ENCODE results near the gene TMEM183A. TPM values are rescaled to one million over a fixed set of nuclear protein-coding genes. Genes with fewer than 3 reads are reported as not detected.

The TMEM183A gene, protein sequence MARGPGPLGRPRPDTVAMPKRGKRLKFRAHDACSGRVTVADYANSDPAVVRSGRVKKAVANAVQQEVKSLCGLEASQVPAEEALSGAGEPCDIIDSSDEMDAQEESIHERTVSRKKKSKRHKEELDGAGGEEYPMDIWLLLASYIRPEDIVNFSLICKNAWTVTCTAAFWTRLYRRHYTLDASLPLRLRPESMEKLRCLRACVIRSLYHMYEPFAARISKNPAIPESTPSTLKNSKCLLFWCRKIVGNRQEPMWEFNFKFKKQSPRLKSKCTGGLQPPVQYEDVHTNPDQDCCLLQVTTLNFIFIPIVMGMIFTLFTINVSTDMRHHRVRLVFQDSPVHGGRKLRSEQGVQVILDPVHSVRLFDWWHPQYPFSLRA
- polyA plus RNA-seq (ENCODE audit: insufficient read length in 4 of 4) = 10 to 100 TPM; 73.5 to 81.9 (median 74.5) TPM

- peak; percentile 95 to 97 (median 96) for DNase-seq (ENCODE audit: low read depth in 4 of 4, low spot score in 3 of 4)
These were observed at the start of gene TMEM183A for GRCh38 chr1:203006948-203007871. TMEM183A (plus strand) TSS chr1:203007374; CDS start chr1:203007466, 92 bp downstream.

- DNase-seq (ENCODE audit: low read depth in 4 of 4, low spot score in 3 of 4) = peak in 3 of 4 donors; percentile 75 to 77 (median 76)
These were observed 49.2 kb upstream of the TMEM183A start, which contains the start of gene ADIPOR1 for GRCh38 chr1:202957733-202958543. ADIPOR1 (minus strand) TSS chr1:202958312; CDS start chr1:202951070, 7,242 bp downstream.

DNA sequence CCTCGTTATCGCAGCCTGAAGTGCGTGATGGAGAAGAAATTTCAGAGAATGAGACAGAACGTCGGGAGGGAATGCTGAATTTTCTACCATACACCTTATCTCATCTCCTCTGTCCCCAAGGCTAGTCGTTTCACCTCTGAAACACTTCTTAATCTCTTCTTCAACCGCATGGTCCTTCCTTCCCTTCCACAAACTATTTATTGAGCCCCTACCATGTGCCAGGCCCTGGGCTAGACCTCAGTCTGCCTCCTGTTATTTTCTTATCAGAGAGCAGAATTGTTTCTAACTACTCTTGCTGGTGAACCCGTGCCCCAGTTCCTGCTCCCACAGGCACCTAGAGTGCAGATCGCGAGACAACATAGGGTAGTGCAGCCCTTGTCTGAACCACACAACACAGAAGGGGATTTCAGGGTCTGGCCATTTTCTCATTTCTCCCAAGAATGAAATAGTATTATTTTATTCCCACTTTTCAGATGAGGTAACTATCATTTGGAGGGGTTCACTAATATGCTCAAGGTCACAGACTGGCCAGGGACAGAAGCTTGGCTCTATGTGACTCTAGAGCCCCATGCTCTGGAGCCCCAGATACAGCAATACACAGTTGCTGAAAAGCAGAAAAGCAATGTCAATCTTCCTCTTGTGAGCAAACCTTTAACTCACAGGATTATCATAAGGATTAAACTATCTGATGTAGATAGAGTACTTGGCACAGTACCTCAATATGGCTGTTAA lies 48.5 kb upstream of the TMEM183A start:
- DNase-seq (ENCODE audit: low read depth in 4 of 4, low spot score in 3 of 4) = no peak

- no peak for DNase-seq (ENCODE audit: low read depth in 4 of 4, low spot score in 3 of 4)
These were observed 47.9 kb upstream of the TMEM183A start for GRCh38 chr1:202959276-202959620.

DNA sequence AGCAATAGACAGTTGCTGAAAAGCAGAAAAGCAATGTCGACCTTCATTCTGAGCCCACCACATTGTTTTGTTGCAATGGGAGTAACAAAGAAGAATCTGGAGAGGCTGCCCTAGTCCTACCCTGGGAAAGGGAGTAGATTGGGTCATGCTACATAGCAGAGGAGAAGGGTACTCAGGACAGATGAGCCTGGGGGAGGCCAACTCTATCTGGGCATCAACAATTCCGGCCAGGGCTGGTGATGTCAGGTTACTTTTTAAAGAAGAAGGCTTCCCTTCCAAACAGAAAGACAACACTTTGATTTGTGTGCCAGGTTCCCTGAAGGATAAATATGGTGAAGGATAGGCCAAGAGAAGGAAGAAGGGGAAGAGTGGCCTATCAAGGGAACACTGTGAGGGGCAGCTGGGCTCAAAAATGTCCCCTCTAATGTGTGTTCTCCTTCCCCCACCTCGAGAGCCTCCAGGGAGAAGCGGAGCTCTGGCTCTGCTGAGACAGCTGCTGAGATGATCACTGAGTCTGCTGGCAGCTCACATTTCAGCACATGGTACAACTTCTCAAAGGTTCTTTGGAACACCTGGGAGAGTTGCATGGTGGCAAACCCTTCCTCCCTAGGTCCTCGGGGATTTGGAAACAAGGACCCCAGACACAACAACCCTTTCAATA lies 45.8 kb upstream of the TMEM183A start:
- DNase-seq (ENCODE audit: low read depth in 4 of 4, low spot score in 3 of 4) = no peak

DNA sequence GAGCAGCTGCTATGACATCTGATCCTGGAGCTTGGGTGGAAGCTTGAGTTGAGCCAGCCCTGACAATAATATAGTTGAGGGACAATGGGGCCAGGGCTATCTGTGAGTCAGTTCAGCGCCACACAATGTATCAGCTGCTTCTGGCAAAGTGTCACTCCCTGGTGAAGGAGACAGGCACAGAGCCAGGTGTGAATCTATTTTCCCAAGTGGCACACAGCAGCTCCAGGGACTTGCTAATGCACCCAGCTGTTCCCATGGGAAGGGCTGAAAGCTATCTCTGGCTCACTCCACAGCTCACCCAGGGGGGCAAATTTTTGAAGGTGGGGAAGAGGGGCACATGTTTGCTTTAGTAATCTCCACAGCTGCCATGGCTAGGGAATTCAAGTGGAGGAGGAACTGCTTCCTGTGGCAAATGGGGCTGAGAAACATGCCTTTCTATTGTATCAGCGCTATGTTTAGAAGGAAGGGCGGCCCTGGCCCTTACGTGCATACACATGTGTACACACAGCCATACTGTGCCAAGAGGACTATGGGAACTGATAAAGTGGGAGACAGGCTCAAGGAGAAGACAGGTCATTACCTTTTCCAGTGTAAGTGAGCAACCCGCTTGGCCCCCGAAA lies 42.3 kb upstream of the TMEM183A start:
- no peak for DNase-seq (ENCODE audit: low read depth in 4 of 4, low spot score in 3 of 4)

GRCh38 chr1:202965422-202965821 lies 41.8 kb upstream of the TMEM183A start:
- DNase-seq (ENCODE audit: low read depth in 4 of 4, low spot score in 3 of 4) = no peak

GRCh38 chr1:202966006-202966898 lies 40.9 kb upstream of the TMEM183A start:
- DNase-seq (ENCODE audit: low read depth in 4 of 4, low spot score in 3 of 4) = no peak

DNA sequence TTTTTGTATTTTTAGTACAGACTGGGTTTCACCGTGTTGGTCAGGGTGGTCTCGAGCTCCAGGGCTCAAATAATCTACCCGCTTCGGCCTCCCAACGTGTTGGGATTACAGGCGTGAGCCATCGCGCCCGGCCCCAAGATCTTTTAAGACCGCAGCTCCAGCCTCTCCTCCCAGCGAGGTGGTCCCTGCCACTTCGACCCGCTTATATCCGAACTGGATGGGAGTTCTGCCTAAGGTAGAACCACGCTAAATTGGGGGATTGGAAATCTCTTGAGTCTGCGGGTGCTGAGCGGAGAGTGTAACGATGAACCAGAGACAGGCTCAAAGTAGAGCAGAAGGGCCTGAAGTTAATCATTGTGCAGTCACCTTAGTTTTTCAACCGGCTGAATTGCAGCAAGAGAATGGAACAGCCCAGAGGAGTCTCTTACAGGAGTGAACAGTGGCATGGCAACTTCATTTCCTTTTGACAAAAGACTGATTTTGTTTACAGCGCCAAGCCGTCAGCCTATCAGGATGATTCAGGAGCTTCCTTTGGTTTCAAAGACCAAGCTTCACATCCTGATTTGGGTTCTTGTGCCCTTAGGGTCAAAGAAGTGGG lies 39.4 kb upstream of the TMEM183A start:
- DNase-seq (ENCODE audit: low read depth in 4 of 4, low spot score in 3 of 4) = peak in 1 of 4 donors; percentile 26

DNA sequence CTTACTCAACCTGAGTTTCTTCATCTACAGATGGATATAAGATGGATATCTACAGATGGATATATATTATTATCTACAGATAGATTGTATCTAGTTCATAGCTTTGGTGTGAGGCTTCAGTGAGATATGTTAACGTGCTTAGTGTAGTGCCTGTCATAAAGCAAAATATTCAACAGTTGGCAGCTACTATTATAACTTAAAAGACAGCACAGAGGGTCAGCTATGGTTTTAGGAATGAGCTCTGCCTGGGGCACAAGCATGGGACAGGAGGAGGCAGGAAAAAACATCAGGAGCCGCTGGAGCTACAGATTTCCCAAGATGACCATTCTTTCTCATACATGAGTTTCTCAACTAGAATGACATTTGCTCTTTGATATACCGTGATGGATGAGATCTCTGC lies 38.8 kb upstream of the TMEM183A start:
- no peak for DNase-seq (ENCODE audit: low read depth in 4 of 4, low spot score in 3 of 4)

- DNase-seq (ENCODE audit: low read depth in 4 of 4, low spot score in 3 of 4) = no peak
These were observed 38.3 kb upstream of the TMEM183A start for GRCh38 chr1:202968895-202969295.

- DNase-seq (ENCODE audit: low read depth in 4 of 4, low spot score in 3 of 4) = no peak
These were observed 35.1 kb upstream of the TMEM183A start for GRCh38 chr1:202972046-202972445.

- no peak for DNase-seq (ENCODE audit: low read depth in 4 of 4, low spot score in 3 of 4)
These were observed 32.3 kb upstream of the TMEM183A start for GRCh38 chr1:202974856-202975255.

DNA sequence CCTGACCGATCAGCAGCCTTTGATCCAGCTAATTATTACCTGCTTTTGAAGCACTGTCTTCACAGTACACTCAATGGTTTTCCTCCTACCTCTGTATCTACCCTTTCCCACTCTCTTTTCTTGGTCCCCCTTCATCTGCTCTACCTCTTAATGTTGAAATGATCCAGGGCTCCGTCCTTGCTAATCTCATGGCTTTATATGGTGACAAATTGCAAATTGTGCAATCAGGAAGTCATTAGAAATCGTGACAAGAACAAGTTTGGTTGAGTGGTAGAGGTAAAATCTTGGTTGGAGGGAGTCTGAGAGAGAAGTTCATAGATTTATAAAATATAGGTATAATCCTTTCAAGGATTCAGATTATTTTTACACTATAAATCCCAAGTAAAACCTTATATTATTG lies 30.5 kb upstream of the TMEM183A start:
- DNase-seq (ENCODE audit: low read depth in 4 of 4, low spot score in 3 of 4) = no peak

- DNase-seq (ENCODE audit: low read depth in 4 of 4, low spot score in 3 of 4) = no peak
These were observed 27.7 kb upstream of the TMEM183A start for GRCh38 chr1:202979459-202979858.

DNA sequence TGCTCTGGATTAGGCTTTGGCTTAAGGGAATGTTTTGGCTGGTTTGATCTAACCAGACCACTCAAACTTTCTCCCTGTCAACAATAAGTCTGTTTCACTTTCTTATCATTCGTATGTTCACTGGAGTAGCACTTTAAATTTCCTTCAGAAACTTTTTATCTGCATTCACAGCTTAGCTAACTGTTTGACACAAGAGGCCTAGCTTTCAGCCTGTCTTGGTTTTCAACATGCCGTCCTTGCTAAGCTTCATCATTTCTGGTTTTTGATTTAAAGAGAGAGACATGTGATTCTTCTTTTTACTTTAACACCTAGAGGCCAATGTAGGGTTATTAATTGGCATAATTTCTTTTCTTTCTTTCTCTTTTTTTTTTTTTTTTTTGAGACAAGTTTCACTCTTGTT lies 25.2 kb upstream of the TMEM183A start:
- DNase-seq (ENCODE audit: low read depth in 4 of 4, low spot score in 3 of 4) = no peak

DNA sequence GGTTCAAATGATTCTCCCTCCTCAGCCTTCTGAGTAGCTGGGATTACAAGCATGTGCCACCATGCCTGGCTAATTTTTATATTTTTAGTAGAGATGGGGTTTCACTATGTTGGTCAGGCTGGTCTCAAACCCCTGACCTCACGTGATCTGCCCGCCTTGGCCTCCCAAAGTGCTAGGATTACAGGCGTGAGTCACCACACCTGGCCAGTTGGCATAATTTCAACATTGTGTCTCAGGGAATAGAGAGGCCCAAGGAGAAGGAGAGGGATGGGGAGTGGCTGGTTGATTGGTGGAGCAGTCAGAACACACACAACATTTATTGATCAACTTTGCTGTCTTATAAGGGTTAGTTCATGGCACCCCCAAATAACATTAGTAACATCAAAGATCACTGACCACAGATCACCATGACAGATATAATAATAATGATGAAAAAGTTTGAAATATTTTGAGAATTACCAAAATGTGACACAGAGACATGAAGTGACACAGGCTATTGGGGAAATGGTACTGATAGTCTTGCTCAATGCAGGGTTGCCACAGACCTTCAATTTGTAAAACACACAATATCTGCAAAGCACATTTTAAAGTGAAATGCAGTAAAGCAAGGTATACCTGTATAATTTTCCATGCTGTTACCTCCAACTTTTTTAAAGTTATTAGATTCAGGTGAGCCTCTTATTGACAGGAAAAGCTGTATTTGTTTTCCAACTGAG lies 24.3 kb upstream of the TMEM183A start:
- DNase-seq (ENCODE audit: low read depth in 4 of 4, low spot score in 3 of 4) = no peak
